Glutamatergic neuron (in vitro differentiated cells): Measurements from ENCODE around the gene TOX2. TPM values are rescaled to one million over a fixed set of nuclear protein-coding genes. Genes with fewer than 3 reads are reported as not detected.

ENCODE experiments used
- DNase-seq: peaks from one replicate; pipeline ENCODE4 v3.0.0; 2022
- H3K27ac Mint-ChIP-seq: one replicate; pipeline ENCODE4 v1.8.0; 2020; ENCODE audit warnings: mild to moderate bottlenecking, mixed read lengths, inconsistent platforms; ENCODE audit not compliant: unreplicated experiment
- H3K27me3 Mint-ChIP-seq: one replicate; pipeline ENCODE4 v1.8.0; 2020; ENCODE audit warnings: mild to moderate bottlenecking, moderate library complexity, mixed read lengths, inconsistent platforms; ENCODE audit not compliant: unreplicated experiment
- H3K36me3 Mint-ChIP-seq: one replicate; pipeline ENCODE4 v1.8.0; 2020; ENCODE audit warnings: mild to moderate bottlenecking, mixed read lengths, inconsistent platforms; ENCODE audit not compliant: unreplicated experiment
- H3K4me1 Mint-ChIP-seq: one replicate; pipeline ENCODE4 v1.8.0; 2020; ENCODE audit warnings: mild to moderate bottlenecking, low read depth, mixed read lengths, inconsistent platforms; ENCODE audit not compliant: unreplicated experiment
- H3K4me3 Mint-ChIP-seq: one replicate; pipeline ENCODE4 v1.8.0; 2020; ENCODE audit warnings: mild to moderate bottlenecking, mixed read lengths, inconsistent platforms; ENCODE audit not compliant: unreplicated experiment
- H3K9me3 Mint-ChIP-seq: one replicate; pipeline ENCODE4 v1.8.0; 2020; ENCODE audit warnings: mild to moderate bottlenecking, moderate library complexity, mixed read lengths, inconsistent platforms; ENCODE audit not compliant: unreplicated experiment
- total RNA-seq: library from RNA; stranded (reverse); fragmentation: NEBNext Ultra II Directional; extraction: Animal tissue kit (Norgen Biotek cat#: 25700); gene quantifications from one replicate; pipeline ENCODE4 v1.2.1, GENCODE V29; 2021; ENCODE audit not compliant: unreplicated experiment
- TF ChIP-seq, protein P1 (sequence below): fragments of 200-600 bp; sonication (generic); IDR thresholded peaks from one replicate; pipeline ENCODE4 v1.5.0; 2021; ENCODE audit not compliant: partially characterized antibody, unreplicated experiment

Gene TOX2
- total RNA-seq, 1 donor from 2014 or later: 11.0 TPM

DNA sequence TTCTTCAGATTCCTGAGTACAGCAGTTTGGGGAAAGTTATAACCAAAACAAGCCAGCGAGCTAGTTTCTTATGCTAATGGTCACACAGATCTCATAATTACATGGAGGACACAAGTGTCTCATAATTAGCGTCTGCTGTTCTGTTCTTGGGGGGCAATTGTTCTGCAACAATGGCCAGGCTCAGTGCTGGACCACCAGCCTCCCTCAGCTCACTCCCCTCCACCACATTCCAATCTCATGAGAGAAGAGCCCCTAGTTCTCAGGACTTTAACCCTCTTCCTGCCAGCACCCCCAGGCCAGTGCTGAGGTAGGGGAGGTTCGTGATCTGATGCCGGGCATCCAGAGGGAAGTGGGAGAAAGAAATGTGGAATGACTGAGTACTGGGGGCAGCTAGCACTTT is 20.2 kb upstream of the TOX2 start:
- no peaks in the 10 kb centered on the region for H3K4me1 Mint-ChIP-seq
- peaks cover 14% of the 10 kb centered on the region for H3K36me3 Mint-ChIP-seq
- TF ChIP-seq, protein P1, sequence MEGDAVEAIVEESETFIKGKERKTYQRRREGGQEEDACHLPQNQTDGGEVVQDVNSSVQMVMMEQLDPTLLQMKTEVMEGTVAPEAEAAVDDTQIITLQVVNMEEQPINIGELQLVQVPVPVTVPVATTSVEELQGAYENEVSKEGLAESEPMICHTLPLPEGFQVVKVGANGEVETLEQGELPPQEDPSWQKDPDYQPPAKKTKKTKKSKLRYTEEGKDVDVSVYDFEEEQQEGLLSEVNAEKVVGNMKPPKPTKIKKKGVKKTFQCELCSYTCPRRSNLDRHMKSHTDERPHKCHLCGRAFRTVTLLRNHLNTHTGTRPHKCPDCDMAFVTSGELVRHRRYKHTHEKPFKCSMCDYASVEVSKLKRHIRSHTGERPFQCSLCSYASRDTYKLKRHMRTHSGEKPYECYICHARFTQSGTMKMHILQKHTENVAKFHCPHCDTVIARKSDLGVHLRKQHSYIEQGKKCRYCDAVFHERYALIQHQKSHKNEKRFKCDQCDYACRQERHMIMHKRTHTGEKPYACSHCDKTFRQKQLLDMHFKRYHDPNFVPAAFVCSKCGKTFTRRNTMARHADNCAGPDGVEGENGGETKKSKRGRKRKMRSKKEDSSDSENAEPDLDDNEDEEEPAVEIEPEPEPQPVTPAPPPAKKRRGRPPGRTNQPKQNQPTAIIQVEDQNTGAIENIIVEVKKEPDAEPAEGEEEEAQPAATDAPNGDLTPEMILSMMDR: no peak
- H3K4me3 Mint-ChIP-seq: no peak overlapping the region
- DNase-seq: no peak
- peaks cover 4% of the 10 kb centered on the region for H3K9me3 Mint-ChIP-seq
- H3K27me3 Mint-ChIP-seq: no peaks in the 10 kb centered on the region
- no peak overlapping the region for H3K27ac Mint-ChIP-seq

DNA sequence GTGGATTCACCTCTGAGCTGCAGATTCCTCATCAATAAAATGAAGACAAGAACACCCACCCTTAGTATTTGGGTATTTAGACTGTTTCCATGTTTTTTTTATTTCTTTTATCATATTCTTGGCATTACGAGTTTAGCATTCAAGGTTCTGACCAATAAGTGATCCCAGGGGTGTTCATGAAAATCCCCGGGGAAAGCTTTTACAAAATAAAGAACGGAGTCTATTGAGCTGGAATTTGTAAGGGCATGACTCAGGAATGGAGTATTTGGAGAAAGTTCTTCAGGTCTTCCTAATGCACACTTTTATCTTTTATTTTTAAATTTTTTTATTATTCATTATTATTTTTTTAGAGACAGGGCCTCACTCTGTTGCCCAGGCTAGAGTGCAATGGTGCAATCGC is 19.4 kb upstream of the TOX2 start:
- Mint-ChIP-seq H3K27ac (no peak overlapping the region), H3K36me3 (peaks cover 12% of the 10 kb centered on the region), H3K27me3 (no peaks in the 10 kb centered on the region), H3K9me3 (peaks cover 3% of the 10 kb centered on the region), H3K4me1 (peaks cover 3% of the 10 kb centered on the region), H3K4me3 (no peak overlapping the region)
- TF ChIP-seq, protein P1: no peak
- DNase-seq: no peak

- TF ChIP-seq, protein P1: no peak
- Mint-ChIP-seq H3K27ac (no peak overlapping the region), H3K4me3 (no peak overlapping the region), H3K9me3 (no peaks in the 10 kb centered on the region), H3K4me1 (peaks cover 7% of the 10 kb centered on the region), H3K27me3 (peaks cover 3% of the 10 kb centered on the region), H3K36me3 (peaks cover 5% of the 10 kb centered on the region)
- no peak for DNase-seq
Observed at GRCh38 chr20:43899274-43900120, 15.2 kb upstream of the TOX2 start.

GRCh38 chr20:43900121-43900466 is 14.6 kb upstream of the TOX2 start:
- Mint-ChIP-seq H3K4me3 (no peak overlapping the region), H3K27me3 (peaks cover 3% of the 10 kb centered on the region), H3K36me3 (peaks cover 5% of the 10 kb centered on the region), H3K27ac (no peak overlapping the region), H3K4me1 (peaks cover 7% of the 10 kb centered on the region), H3K9me3 (no peaks in the 10 kb centered on the region)
- TF ChIP-seq, protein P1: no peak
- no peak for DNase-seq

DNA sequence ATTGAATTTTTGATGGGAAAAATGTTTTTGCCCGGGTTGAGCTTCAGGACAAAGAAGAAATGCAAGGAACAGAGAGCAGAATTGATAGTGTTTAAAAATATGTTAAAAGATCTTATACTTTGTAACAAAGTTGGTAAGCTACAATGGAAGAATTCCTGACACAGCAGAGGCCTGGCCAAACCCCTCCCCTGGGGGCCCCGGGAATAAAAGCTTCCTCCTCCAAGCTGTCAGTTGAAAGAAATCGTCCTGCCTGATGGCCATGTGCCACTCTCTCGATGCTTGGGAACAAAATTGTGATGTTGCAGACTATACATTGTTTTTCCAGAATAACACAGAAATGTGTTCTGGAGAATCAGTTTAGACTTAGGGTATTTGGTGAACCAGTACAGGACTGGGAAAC is 14.2 kb upstream of the TOX2 start:
- H3K36me3 Mint-ChIP-seq: peaks cover 5% of the 10 kb centered on the region
- H3K4me3 Mint-ChIP-seq: no peak overlapping the region
- TF ChIP-seq, protein P1: no peak
- H3K27ac Mint-ChIP-seq: no peak overlapping the region
- H3K9me3 Mint-ChIP-seq: no peaks in the 10 kb centered on the region
- peaks cover 7% of the 10 kb centered on the region for H3K4me1 Mint-ChIP-seq
- DNase-seq: peak; percentile 29
- H3K27me3 Mint-ChIP-seq: peaks cover 3% of the 10 kb centered on the region
